ENCODE results near the gene TRIM32.
A peak's percentile ranks its signal among the peaks of the same experiment; 100 is the strongest.

Gene TRIM32, protein sequence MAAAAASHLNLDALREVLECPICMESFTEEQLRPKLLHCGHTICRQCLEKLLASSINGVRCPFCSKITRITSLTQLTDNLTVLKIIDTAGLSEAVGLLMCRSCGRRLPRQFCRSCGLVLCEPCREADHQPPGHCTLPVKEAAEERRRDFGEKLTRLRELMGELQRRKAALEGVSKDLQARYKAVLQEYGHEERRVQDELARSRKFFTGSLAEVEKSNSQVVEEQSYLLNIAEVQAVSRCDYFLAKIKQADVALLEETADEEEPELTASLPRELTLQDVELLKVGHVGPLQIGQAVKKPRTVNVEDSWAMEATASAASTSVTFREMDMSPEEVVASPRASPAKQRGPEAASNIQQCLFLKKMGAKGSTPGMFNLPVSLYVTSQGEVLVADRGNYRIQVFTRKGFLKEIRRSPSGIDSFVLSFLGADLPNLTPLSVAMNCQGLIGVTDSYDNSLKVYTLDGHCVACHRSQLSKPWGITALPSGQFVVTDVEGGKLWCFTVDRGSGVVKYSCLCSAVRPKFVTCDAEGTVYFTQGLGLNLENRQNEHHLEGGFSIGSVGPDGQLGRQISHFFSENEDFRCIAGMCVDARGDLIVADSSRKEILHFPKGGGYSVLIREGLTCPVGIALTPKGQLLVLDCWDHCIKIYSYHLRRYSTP

GRCh38 chr9:116687074-116687753 is at the start of gene TRIM32:
TRIM32 (plus strand) TSS chr9:116687305; CDS start chr9:116697743, 10,438 bp downstream.
- peak; percentile 29 to 91 (median 82) for DNase-seq

DNA sequence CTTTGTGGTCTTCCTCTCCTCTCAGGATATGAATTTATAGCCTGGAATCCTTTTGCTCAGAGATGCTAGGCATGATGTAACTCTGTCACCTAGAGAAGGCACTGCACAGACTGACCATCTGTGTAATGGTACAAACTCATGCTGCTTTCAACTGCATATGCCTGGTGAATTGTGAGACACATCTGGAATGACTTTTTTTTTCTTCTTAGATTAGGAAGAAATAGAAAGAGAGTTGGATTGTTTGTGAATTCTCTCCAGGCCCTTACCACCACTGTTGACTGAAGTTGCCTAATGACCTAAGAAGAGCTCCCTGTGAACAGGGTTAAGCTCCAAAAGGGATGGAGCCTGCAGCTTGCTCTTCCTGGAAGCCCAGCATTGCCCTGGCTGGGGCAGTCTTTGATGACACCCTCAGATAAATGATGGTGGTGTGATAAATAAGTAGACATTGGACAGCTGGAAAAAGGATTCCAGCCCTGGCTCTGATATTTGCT is 47.8 kb upstream of the TRIM32 start:
- DNase-seq: no peak

DNA sequence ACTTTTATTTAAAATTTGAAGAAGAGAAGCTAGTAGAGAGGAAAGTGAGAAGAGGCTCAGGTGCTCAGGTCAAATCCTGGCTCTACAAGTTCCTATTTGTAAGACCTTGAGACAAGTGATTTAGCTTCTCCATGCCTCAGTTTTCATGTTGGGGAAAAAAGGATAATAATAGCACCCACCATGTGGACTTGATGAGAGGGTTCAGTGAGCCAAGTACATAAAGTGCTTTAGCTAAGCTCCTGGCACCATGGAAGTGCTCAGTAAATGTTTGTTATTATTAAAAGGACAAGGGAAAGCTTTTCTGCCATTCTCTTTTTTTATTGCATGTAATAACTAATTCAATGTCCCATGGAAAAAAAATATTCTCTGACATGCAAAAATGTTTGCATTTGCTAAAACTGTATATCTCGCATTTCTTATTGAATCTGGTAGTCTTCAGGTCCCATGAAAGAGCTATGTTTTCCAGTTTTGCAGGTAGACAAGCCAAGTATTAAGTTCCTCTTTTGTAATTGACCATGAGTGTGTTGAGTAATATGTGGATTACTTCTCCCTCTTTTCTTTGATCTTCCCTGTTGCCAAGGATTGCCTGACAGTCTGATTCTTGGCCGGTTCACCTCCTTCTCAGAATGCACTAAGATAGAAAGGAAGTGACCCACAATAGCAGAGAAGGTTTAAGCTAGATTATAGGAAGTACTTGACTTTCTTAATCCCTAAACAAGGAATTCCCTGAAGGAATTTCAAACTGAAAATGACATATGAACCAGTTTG is 45.6 kb upstream of the TRIM32 start:
- DNase-seq: no peak

- no peak for DNase-seq
These were observed 43.4 kb upstream of the TRIM32 start for GRCh38 chr9:116643691-116644090.

DNA sequence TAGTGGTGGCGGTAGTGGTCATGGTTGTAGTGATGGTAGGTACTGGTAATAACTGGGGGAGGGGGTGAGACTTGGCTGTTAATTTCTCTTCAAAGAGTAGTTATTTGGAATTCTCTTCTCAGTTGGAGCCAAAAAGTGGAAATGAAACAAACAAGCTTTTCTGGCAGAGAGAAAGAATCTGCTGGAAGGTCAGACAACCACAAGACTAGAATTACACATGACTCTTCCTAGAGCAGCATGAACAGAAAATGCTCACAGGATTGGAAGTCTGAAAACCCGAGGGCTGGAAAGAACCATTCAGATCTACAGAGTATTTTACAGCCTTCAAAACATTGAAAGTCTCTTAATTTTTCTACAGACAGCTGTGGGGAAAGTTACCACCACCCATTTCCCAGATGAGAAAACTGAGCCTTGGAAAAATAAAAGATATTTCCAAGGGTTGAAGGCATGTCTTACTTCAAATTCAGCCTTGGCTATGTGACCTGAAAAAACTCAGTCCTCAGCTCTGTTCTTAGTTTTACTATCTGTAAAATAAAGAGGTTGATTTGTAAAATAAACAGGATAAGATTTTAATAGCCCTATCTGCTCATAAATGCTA is 42.9 kb upstream of the TRIM32 start:
- DNase-seq: no peak

DNA sequence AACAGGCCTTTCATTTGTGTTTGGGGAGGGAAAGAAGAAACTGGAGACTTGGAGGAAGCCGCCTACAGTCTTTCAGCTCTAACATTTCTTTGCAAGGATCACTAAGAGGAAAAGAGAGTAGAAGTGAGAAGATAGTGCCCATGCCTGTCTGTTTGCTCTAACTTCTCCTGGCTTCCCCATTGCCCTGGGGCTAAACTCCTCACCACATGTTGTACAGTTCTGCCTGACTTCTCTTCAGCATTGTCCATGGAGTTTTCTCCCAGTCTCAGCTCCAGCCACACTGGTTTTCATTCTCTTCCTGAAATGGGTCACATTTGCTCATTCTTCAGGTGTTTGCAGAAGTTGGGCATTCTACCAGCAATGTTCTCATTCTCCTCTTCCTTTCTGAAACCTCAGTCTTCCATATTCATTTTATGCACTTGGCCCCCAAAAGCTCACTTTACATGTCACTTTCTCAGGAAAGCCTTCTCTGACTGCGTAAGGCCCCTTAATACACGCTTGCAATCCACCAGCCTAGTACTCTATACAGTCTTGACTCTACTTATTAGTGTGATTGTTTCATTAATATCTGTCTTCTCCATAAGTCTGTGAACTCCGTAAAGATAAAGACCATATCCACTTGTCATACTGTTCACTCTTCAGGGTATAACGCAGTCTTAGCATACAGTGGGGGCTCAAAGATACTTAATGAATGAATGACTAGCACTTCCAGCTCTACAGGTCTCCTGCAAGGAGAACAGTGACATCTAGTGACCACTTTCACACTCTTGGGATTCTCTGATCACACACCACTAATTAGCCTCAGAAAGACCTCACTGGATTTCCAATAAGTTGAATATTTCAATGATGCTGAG is 40.2 kb upstream of the TRIM32 start:
- DNase-seq: peak in 2 of 14 donors; percentile 23 to 28

GRCh38 chr9:116647515-116647809 is 39.6 kb upstream of the TRIM32 start:
- peak in 1 of 14 donors; percentile 1 for DNase-seq

DNA sequence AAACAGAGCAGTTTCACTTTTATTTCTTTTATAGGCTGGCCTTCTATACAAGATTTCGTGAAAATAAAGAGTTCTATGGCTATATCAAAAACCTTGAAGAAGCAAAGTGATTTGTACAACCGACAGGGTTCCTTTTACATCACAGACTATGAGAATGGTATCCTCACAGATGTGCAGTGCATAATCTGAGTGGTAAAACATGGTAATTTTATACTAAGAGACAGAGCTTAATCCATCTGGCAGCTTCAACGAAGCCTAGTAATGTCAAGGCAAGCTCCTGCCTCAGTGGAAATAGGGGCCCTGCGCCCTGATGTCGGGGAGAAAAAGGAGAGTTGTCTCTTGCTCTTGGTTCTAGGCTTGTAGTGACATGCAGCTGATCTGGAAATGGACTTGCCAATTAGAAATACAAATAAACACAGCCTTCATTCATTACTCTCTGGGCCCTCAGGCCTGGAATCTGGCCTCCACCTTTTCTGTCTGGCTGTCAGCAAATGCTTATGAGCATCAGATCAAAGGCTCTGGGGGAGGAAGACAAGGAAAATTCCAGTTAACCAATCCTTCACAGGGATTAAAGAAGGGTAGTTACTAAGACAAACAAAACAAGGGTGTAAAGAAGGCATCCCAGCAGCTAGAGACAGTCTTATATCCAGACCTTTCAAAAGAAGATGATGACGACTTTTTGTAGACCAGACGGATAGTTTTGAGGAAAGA is 33.6 kb upstream of the TRIM32 start:
- DNase-seq: peak in 2 of 14 donors; percentile 0 to 4

- no peak for DNase-seq
These were observed 33.1 kb upstream of the TRIM32 start for GRCh38 chr9:116654059-116654355.

DNA sequence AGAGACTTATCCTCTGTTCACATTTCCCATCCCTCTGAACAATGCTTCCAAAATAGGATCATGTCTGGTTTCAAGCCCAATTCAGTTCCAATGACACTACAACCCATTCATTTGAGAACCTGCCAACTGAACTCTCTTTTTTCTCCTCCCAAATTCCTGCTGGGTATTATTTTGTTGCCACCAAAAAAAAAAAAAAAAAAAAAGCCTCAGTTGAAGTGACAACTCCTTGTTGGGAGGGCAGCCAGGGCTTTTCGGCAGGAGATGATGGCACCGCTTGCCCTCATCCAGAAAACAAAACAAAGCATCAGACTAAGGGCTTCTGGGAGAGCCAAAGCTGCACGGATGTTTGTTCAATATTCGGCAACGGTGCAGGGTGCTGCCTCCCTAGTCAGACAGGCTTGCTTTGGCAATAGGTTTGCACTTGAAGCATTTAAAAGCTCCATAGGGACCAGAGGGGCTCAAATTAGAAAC is 30.6 kb upstream of the TRIM32 start:
- peak in 4 of 14 donors; percentile 1 to 65 (median 37) for DNase-seq

- DNase-seq: no peak
These were observed 30.1 kb upstream of the TRIM32 start for GRCh38 chr9:116656977-116657376.

DNA sequence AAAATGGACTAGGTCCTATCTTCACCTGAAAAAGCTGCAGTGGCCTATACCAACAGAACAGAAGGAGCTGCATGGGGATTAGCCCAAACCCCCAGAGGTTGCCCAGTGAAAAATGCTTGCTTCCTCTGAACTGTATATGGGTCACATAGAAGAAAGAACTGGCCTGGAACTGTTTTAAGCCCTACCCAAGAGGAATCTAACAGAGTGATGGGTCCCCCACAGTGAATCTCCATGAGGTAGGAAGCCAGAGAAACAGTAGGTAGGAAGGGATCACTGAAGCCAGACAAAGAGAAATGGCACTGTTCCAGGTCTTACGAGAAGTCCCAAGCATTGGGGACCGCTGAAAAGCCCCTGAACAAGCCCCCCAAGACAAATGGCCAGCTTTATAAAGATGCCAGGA is 28.8 kb upstream of the TRIM32 start:
- DNase-seq: no peak

DNA sequence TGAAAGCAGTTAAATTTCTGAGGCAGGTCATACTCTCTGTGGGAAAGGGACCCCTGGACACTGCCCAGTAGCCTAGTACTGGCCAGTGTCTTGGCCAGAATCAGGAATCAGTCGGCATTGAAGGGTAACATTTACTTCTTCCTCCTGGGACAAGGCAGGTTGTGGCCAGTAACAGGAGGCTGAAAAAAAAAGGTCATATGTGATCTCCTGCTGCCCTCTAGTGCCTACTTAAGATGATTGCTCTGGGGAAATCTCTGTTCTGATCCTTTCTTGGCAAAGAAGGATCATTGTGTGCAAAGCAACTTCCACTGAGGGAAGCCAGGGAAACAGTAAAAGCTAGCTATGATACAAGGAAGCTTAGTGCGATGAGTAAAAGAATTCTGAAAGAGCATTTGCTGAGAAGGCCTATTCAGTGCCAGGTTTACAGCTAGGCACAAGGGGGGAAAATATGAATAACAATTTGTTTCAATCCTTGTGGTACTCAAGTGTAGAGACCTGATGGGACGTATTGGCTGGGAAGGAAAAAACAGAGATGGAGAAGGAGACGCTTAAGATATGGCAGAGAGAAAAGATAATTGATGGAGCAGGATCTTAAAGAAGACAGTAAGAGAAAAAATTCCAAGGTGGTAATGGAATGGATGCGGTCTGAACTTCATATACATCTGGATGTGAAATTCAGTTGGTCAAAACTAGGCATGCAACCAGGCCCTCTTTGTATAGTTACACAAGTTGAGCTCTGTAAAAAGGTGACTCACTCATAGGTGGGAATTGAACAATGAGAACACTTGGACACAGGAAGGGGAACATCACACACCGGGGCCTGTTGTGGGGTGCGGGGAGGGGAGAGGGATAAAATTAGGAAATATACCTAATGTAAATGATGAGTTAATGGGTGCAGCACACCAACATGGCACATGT is 25.8 kb upstream of the TRIM32 start:
- peak in 7 of 14 donors; percentile 4 to 70 (median 14) for DNase-seq

DNA sequence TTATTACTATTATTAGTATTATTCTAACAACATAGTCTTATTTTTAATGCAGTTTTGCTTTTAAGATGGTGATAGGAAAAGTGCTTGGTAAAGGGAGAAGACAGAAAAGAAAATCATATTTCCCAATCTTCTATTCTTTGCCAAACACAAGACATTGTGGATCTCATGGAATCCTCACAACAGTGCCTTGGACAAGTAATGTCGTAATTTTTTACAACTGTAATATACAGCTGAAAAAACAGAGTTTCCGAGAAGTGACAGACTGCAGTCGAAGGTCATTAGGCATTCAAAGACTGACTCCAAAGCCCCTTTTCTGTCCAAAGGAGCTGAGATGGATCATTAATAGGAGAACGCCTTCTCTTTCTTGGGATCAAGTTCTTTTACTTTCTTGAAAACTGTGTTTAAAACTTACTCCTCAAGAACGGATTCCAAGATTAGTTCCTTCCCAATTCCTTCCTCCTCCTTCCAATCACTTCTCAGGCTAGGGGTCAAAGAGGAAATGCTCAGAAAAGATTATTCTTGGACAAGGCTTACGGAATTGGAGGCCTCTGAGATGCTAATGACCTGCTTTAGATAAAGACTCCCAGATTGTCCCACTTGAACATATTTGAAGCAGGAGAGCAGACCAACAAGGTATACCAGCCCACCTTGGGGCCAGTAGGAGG is 24.3 kb upstream of the TRIM32 start:
- no peak for DNase-seq

GRCh38 chr9:116663581-116663980 is 23.5 kb upstream of the TRIM32 start:
- no peak for DNase-seq

DNA sequence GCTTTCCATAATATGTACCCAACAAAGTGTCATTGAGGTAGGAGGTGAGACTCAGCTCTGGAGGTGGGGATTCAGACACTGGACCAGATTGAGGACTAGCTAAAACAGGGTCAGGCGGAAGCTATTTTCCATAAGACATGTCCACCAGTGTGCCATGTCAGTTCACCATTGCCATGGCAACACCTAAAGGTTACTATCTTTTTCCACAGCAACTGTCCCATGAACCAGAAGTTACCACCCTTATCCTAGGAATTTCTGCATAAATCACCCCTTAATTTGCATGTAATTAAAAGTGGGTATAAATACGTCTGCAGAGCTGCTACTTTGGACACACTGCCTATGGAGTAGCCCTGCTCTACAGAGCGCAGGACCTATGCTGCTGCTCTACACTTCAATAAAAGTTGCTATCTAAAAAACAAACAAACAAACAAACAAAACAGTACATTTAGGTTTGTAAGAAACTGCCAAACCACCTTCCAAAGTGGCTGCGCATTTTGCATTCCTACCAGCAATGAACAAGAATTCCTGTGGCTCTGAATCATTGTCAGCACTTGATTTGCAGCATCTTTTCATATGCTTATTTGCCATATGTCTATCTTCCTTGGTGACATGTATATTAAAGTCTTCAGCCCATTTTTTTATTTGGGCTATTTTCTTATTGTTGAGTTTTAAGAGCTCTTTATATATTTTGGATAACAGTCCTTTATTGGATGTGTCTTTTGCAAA is 18.0 kb upstream of the TRIM32 start:
- no peak for DNase-seq

- DNase-seq: no peak
These were observed 15.5 kb upstream of the TRIM32 start for GRCh38 chr9:116671605-116672004.

- DNase-seq: no peak
These were observed 13.7 kb upstream of the TRIM32 start for GRCh38 chr9:116673375-116673774.
